Astrocyte (in vitro differentiated cells and primary cell): ENCODE results near the gene GPR142. TPM values are rescaled to one million over a fixed set of nuclear protein-coding genes. Genes with fewer than 3 reads are reported as not detected.

Source experiments
- DNase-seq: peaks from one replicate; pipeline ENCODE4 v3.0.0-alpha.2; 2010; ENCODE audit warnings: low read depth
- FAIRE-seq: peaks from 2 replicates; lab custom pipeline; 2011; peaks lifted over from hg19 to GRCh38; lab: Jason Lieb, UNC
- H2AFZ ChIP-seq: 2 replicates; pipeline ENCODE4 v1.6.0; 2012; ENCODE audit warnings: low read depth, low read length, inconsistent platforms
- H3K27ac ChIP-seq: 2 replicates; pipeline ENCODE4 v1.5.1; 2011; ENCODE audit warnings: low read depth, low read length, inconsistent platforms
- H3K27me3 ChIP-seq: 2 replicates; pipeline ENCODE4 v1.6.0; 2011; ENCODE audit warnings: low read length, inconsistent platforms; ENCODE audit not compliant: insufficient read depth
- H3K36me3 ChIP-seq: 2 replicates; pipeline ENCODE4 v1.5.1; 2011; ENCODE audit warnings: low read length, inconsistent platforms; ENCODE audit not compliant: insufficient read depth
- H3K4me1 ChIP-seq: 2 replicates; pipeline ENCODE4 v1.5.1; 2011; ENCODE audit warnings: low read length, inconsistent platforms; ENCODE audit not compliant: insufficient read depth
- H3K4me2 ChIP-seq: 2 replicates; pipeline ENCODE4 v1.6.0; 2012; ENCODE audit warnings: low read length, inconsistent platforms
- H3K4me3 ChIP-seq: 2 replicates; pipeline ENCODE4 v1.5.1; 2011; ENCODE audit warnings: low read depth, mild to moderate bottlenecking, low read length, inconsistent platforms; ENCODE audit not compliant: insufficient read depth
- H3K79me2 ChIP-seq: 2 replicates; pipeline ENCODE4 v1.6.0; 2012; ENCODE audit warnings: mild to moderate bottlenecking, low read length, inconsistent platforms; ENCODE audit not compliant: insufficient read depth
- H3K9ac ChIP-seq: 2 replicates; pipeline ENCODE4 v1.6.0; 2012; ENCODE audit warnings: mild to moderate bottlenecking, low read length, inconsistent platforms
- H3K9me3 ChIP-seq: 2 replicates; pipeline ENCODE4 v1.5.1; 2012; ENCODE audit warnings: low read depth, mild to moderate bottlenecking, low read length, inconsistent platforms; ENCODE audit not compliant: insufficient read depth
- H4K20me1 ChIP-seq: 2 replicates; pipeline ENCODE4 v1.6.0; 2012; ENCODE audit warnings: low read length, inconsistent platforms; ENCODE audit not compliant: insufficient read depth
- H3K27ac Mint-ChIP-seq: one replicate; pipeline ENCODE4 v1.8.0; 2021; ENCODE audit warnings: mild to moderate bottlenecking, mixed read lengths; ENCODE audit not compliant: unreplicated experiment
- H3K27me3 Mint-ChIP-seq: one replicate; pipeline ENCODE4 v1.8.0; 2021; ENCODE audit warnings: low read depth, mixed read lengths; ENCODE audit not compliant: unreplicated experiment
- H3K36me3 Mint-ChIP-seq: one replicate; pipeline ENCODE4 v1.8.0; 2021; ENCODE audit warnings: low read depth, mixed read lengths; ENCODE audit not compliant: unreplicated experiment
- H3K4me1 Mint-ChIP-seq: one replicate; pipeline ENCODE4 v1.8.0; 2021; ENCODE audit warnings: low read depth, mixed read lengths; ENCODE audit not compliant: unreplicated experiment
- H3K4me3 Mint-ChIP-seq: one replicate; pipeline ENCODE4 v1.8.0; 2021; ENCODE audit warnings: mild to moderate bottlenecking, moderate library complexity, mixed read lengths; ENCODE audit not compliant: unreplicated experiment
- H3K9me3 Mint-ChIP-seq: one replicate; pipeline ENCODE4 v1.8.0; 2021; ENCODE audit warnings: mild to moderate bottlenecking, mixed read lengths; ENCODE audit not compliant: unreplicated experiment
- EZH2 ChIP-seq: IDR thresholded peaks from 2 replicates; pipeline ENCODE4 v1.6.1; 2012; ENCODE audit warnings: mild to moderate bottlenecking, low read length, inconsistent platforms; ENCODE audit not compliant: insufficient read depth
- total RNA-seq: library from RNA; stranded (reverse); gene quantifications from 2 replicates; pipeline ENCODE4 v1.2.1, GENCODE V29; 2021
- TF ChIP-seq, protein P1 (sequence below): IDR thresholded peaks from 2 replicates; pipeline ENCODE4 v1.5.1; 2011; ENCODE audit warnings: low read depth, mild to moderate bottlenecking, inconsistent platforms, low read length, moderate library complexity; ENCODE audit not compliant: insufficient read depth

GPR142 gene
- total RNA-seq, 1 donor from 2014 or later = not detected

DNA sequence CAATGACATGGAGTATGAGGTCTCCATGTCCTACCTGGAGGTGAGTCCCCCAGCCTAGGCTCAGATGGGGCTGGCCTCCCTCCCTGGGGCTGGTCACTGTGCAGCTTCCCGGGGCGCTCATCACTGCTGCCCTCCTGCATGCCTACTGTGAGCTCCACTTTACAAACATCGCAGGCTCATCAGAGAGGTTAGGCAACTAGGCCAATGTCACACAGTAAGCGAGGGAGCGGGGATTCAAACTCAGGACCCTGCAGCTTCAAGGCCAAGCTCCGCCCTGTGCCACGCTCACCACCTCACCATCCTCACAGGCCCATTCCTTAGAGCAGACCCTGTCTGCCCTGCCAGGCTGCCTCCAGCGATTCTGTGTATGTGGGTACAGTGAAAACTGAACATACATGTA, 24.2 kb upstream of the GPR142 start:
- no peak for FAIRE-seq
- Histone ChIP-seq H3K4me3 (no peak overlapping the region), H3K27ac (no peak overlapping the region), H3K79me2 (no peaks in the 10 kb centered on the region), H3K4me1 (peaks cover 4% of the 10 kb centered on the region), H3K9ac (no peak overlapping the region), H2AFZ (no peak overlapping the region), H4K20me1 (no peaks in the 10 kb centered on the region), H3K36me3 (no peaks in the 10 kb centered on the region), H3K9me3 (no peaks in the 10 kb centered on the region), H3K4me2 (no peak overlapping the region), H3K27me3 (no peaks in the 10 kb centered on the region)
- no peak for DNase-seq
- Mint-ChIP-seq H3K4me3 (no peak overlapping the region), H3K36me3 (no peaks in the 10 kb centered on the region), H3K4me1 (peaks cover 6% of the 10 kb centered on the region), H3K9me3 (no peaks in the 10 kb centered on the region), H3K27me3 (peaks cover 35% of the 10 kb centered on the region), H3K27ac (no peak overlapping the region)
- TF ChIP-seq, protein P1, sequence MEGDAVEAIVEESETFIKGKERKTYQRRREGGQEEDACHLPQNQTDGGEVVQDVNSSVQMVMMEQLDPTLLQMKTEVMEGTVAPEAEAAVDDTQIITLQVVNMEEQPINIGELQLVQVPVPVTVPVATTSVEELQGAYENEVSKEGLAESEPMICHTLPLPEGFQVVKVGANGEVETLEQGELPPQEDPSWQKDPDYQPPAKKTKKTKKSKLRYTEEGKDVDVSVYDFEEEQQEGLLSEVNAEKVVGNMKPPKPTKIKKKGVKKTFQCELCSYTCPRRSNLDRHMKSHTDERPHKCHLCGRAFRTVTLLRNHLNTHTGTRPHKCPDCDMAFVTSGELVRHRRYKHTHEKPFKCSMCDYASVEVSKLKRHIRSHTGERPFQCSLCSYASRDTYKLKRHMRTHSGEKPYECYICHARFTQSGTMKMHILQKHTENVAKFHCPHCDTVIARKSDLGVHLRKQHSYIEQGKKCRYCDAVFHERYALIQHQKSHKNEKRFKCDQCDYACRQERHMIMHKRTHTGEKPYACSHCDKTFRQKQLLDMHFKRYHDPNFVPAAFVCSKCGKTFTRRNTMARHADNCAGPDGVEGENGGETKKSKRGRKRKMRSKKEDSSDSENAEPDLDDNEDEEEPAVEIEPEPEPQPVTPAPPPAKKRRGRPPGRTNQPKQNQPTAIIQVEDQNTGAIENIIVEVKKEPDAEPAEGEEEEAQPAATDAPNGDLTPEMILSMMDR = no peak
- TF ChIP-seq EZH2 = no peak

DNA sequence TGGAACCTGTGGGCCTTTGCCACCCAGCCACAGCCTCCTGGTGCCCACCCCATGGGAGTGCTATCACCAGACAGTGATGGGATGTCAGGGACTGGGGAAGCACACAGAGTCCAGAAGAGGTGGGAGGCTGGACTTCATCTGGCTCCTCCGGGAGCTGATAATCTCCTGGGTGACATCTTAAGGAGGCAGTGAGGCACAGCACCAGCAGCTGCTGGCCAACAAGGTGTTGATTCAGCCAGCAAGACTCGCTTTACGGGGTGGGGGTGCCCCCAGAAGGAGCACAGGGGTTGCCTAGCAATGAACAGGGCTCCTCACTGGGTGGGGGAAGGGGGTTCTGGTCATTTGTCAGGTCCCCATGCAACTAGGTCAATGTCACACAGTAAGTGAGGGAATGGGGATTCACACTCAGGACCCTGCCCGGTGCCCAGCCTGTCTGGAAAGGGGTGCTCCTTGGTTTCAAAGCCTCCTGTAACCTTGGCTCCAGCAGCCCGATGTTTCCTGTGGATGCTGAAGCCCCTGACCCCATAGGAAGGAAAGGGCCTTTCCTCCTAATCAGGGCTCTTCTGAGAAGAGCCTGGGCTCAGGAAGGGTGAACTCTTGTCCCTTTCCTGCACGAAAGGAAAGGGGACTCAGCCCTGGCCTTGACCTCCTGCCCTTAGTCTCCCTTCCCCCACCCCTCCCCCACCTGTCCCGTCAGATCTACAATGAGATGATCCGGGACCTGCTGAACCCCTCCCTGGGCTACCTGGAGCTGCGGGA, 23.6 kb upstream of the GPR142 start:
- TF ChIP-seq, protein P1 = no peak
- no peak for TF ChIP-seq EZH2
- Mint-ChIP-seq H3K27me3 (peaks cover 37% of the 10 kb centered on the region), H3K4me3 (no peak overlapping the region), H3K9me3 (peaks cover 1% of the 10 kb centered on the region), H3K27ac (no peak overlapping the region), H3K36me3 (no peaks in the 10 kb centered on the region), H3K4me1 (peaks cover 6% of the 10 kb centered on the region)
- Histone ChIP-seq H3K27ac (no peak overlapping the region), H3K4me2 (no peak overlapping the region), H3K36me3 (no peaks in the 10 kb centered on the region), H3K27me3 (no peaks in the 10 kb centered on the region), H4K20me1 (no peaks in the 10 kb centered on the region), H3K4me1 (peaks cover 4% of the 10 kb centered on the region), H2AFZ (no peak overlapping the region), H3K9me3 (no peaks in the 10 kb centered on the region), H3K9ac (no peak overlapping the region), H3K4me3 (no peak overlapping the region), H3K79me2 (no peaks in the 10 kb centered on the region)
- FAIRE-seq (no peak), DNase-seq (no peak)

DNA sequence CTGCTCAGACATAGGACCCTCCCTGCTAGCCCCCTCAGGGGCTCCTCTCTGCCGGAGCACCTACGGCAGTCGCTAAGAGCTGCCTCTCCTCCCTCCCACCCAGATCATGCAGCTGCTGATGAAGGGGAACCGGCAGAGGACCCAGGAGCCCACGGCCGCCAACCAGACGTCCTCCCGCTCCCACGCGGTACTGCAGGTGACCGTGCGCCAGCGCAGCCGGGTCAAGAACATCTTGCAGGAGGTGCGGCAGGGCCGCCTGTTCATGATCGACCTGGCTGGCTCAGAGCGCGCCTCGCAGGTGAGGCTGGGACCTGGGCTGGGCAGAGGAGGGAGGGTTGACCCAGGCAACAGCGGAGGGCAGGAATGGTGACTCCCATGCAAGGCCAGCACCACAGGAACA, 22.6 kb upstream of the GPR142 start:
- no peaks in the 10 kb centered on the region for H3K9me3 ChIP-seq
- peaks cover 41% of the 10 kb centered on the region for H3K27me3 Mint-ChIP-seq
- no peaks in the 10 kb centered on the region for H3K36me3 ChIP-seq
- FAIRE-seq = no peak
- H4K20me1 ChIP-seq = no peaks in the 10 kb centered on the region
- peaks cover 6% of the 10 kb centered on the region for H3K4me1 Mint-ChIP-seq
- H3K79me2 ChIP-seq = no peaks in the 10 kb centered on the region
- H3K36me3 Mint-ChIP-seq = no peaks in the 10 kb centered on the region
- no peak overlapping the region for H3K27ac Mint-ChIP-seq
- TF ChIP-seq, protein P1 = no peak
- TF ChIP-seq EZH2 = no peak
- no peaks in the 10 kb centered on the region for H3K27me3 ChIP-seq
- no peak overlapping the region for H3K4me3 Mint-ChIP-seq
- H3K27ac ChIP-seq = no peak overlapping the region
- no peak overlapping the region for H3K9ac ChIP-seq
- peaks cover 1% of the 10 kb centered on the region for H3K9me3 Mint-ChIP-seq
- DNase-seq = no peak
- no peak overlapping the region for H2AFZ ChIP-seq
- no peak overlapping the region for H3K4me3 ChIP-seq
- peaks cover 4% of the 10 kb centered on the region for H3K4me1 ChIP-seq
- H3K4me2 ChIP-seq = no peak overlapping the region
